ENCODE data around the gene TRIM7. TPM values are rescaled to one million over a fixed set of nuclear protein-coding genes. Genes with fewer than 3 reads are reported as not detected.

TRIM7 gene
- total and polyA plus RNA-seq, 2 experiments from 2014 or later = 0.53 to 0.56 TPM

DNA sequence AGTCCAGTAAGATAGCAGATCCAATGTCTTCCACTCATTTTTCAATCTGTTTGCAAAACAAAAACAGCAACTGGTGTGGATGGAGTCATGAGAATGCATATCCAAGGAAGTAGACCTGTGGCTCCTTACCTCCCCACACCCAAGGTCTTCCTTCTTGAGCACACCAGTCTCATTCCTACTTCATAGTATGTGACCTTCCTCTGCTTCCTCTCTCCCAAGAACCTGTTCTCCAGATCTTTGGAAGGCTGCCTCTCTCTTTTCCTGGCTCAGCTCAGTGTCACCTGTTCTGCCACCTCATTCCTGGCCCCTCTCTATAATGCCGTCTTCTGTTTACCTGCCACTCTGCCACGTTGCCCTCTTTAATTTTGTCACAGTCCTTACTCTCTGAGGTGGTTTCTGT is 7.9 kb upstream of the TRIM7 start (continued):
- TF ChIP-seq, protein P1, sequence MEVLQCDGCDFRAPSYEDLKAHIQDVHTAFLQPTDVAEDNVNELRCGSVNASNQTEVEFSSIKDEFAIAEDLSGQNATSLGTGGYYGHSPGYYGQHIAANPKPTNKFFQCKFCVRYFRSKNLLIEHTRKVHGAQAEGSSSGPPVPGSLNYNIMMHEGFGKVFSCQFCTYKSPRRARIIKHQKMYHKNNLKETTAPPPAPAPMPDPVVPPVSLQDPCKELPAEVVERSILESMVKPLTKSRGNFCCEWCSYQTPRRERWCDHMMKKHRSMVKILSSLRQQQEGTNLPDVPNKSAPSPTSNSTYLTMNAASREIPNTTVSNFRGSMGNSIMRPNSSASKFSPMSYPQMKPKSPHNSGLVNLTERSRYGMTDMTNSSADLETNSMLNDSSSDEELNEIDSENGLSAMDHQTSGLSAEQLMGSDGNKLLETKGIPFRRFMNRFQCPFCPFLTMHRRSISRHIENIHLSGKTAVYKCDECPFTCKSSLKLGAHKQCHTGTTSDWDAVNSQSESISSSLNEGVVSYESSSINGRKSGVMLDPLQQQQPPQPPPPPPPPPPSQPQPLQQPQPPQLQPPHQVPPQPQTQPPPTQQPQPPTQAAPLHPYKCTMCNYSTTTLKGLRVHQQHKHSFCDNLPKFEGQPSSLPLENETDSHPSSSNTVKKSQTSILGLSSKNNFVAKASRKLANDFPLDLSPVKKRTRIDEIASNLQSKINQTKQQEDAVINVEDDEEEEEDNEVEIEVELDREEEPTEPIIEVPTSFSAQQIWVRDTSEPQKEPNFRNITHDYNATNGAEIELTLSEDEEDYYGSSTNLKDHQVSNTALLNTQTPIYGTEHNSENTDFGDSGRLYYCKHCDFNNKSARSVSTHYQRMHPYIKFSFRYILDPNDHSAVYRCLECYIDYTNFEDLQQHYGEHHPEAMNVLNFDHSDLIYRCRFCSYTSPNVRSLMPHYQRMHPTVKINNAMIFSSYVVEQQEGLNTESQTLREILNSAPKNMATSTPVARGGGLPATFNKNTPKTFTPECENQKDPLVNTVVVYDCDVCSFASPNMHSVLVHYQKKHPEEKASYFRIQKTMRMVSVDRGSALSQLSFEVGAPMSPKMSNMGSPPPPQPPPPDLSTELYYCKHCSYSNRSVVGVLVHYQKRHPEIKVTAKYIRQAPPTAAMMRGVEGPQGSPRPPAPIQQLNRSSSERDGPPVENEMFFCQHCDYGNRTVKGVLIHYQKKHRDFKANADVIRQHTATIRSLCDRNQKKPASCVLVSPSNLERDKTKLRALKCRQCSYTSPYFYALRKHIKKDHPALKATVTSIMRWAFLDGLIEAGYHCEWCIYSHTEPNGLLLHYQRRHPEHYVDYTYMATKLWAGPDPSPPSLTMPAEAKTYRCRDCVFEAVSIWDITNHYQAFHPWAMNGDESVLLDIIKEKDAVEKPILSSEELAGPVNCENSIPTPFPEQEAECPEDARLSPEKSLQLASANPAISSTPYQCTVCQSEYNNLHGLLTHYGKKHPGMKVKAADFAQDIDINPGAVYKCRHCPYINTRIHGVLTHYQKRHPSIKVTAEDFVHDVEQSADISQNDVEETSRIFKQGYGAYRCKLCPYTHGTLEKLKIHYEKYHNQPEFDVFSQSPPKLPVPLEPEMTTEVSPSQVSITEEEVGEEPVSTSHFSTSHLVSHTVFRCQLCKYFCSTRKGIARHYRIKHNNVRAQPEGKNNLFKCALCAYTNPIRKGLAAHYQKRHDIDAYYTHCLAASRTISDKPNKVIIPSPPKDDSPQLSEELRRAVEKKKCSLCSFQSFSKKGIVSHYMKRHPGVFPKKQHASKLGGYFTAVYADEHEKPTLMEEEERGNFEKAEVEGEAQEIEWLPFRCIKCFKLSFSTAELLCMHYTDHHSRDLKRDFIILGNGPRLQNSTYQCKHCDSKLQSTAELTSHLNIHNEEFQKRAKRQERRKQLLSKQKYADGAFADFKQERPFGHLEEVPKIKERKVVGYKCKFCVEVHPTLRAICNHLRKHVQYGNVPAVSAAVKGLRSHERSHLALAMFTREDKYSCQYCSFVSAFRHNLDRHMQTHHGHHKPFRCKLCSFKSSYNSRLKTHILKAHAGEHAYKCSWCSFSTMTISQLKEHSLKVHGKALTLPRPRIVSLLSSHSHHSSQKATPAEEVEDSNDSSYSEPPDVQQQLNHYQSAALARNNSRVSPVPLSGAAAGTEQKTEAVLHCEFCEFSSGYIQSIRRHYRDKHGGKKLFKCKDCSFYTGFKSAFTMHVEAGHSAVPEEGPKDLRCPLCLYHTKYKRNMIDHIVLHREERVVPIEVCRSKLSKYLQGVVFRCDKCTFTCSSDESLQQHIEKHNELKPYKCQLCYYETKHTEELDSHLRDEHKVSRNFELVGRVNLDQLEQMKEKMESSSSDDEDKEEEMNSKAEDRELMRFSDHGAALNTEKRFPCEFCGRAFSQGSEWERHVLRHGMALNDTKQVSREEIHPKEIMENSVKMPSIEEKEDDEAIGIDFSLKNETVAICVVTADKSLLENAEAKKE (CRISPR knock-in tag; IDR thresholded peaks at IDR 0.05) = no peak

GRCh38 chr5:181212080-181212479 is 7.1 kb upstream of the TRIM7 start:
- no peak overlapping the region for H3K4me2 ChIP-seq
- peaks cover 12% of the 10 kb centered on the region for H3K27me3 ChIP-seq (ENCODE audit: insufficient read depth)
- H3K36me3 ChIP-seq (ENCODE audit: insufficient read depth) = no peaks in the 10 kb centered on the region
- H3K79me2 ChIP-seq (replicated peaks; ENCODE audit: insufficient read depth) = no peaks in the 10 kb centered on the region
- H3K36me3 Mint-ChIP-seq (ENCODE audit: low read depth) = peaks cover 5% of the 10 kb centered on the region; the same call in 2 of the 3 replicates
- no peaks in the 10 kb centered on the region for H3K9me2 ChIP-seq (ENCODE audit: insufficient read depth)
- no peak overlapping the region for H2AFZ ChIP-seq
- DNase-seq (ENCODE audit: low spot score) = no peak
- peaks cover 4% of the 10 kb centered on the region for H3K4me1 Mint-ChIP-seq
- H4K20me1 ChIP-seq (replicated peaks; ENCODE audit: insufficient read depth) = no peaks in the 10 kb centered on the region; the same call in 1 of the 2 replicates
- peaks cover 21% of the 10 kb centered on the region for H3K27me3 Mint-ChIP-seq (ENCODE audit: insufficient read depth, low read depth, poor library complexity)
- H3K4me3 Mint-ChIP-seq = no peak overlapping the region
- no peak overlapping the region for H3K27ac ChIP-seq (ENCODE audit: low read depth)
- H3K27ac Mint-ChIP-seq = no peak overlapping the region
- peaks cover 7% of the 10 kb centered on the region; the same call in 1 of the 2 replicates for H3F3A ChIP-seq (replicated peaks; ENCODE audit: low read depth)
- H3K4me3 ChIP-seq = no peak overlapping the region
- H3K4me1 ChIP-seq (ENCODE audit: insufficient read depth) = no peaks in the 10 kb centered on the region
- no peak for ATAC-seq
- peaks cover 5% of the 10 kb centered on the region; the same call in 2 of the 3 replicates for H3K9me3 Mint-ChIP-seq
- TF ChIP-seq EZH2phosphoT487 (IDR thresholded peaks at IDR 0.05; ENCODE audit: unreplicated experiment) = no peak
- TF ChIP-seq, protein P2, sequence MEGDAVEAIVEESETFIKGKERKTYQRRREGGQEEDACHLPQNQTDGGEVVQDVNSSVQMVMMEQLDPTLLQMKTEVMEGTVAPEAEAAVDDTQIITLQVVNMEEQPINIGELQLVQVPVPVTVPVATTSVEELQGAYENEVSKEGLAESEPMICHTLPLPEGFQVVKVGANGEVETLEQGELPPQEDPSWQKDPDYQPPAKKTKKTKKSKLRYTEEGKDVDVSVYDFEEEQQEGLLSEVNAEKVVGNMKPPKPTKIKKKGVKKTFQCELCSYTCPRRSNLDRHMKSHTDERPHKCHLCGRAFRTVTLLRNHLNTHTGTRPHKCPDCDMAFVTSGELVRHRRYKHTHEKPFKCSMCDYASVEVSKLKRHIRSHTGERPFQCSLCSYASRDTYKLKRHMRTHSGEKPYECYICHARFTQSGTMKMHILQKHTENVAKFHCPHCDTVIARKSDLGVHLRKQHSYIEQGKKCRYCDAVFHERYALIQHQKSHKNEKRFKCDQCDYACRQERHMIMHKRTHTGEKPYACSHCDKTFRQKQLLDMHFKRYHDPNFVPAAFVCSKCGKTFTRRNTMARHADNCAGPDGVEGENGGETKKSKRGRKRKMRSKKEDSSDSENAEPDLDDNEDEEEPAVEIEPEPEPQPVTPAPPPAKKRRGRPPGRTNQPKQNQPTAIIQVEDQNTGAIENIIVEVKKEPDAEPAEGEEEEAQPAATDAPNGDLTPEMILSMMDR (conservative IDR thresholded peaks at IDR 0.05; ENCODE audit: low read depth in 2 of 2) = no peak
- no peak for TF ChIP-seq STAT1 (IDR thresholded peaks at IDR 0.05; ENCODE audit: unreplicated experiment)
- TF ChIP-seq JUNB (IDR thresholded peaks at IDR 0.05; ENCODE audit: unreplicated experiment) = no peak
- TF ChIP-seq EZH2 (IDR thresholded peaks at IDR 0.05; ENCODE audit: low read depth, unreplicated experiment) = no peak
- TF ChIP-seq ZNF331 (CRISPR knock-in tag; IDR thresholded peaks at IDR 0.05; ENCODE audit: low read depth) = no peak
- TF ChIP-seq POLR2AphosphoS5 (IDR thresholded peaks at IDR 0.05; ENCODE audit: low read depth) = no peak
- TF ChIP-seq ZNF114 (CRISPR knock-in tag; IDR thresholded peaks at IDR 0.05) = no peak
